ENCODE measurements around the gene NSA2.

DNA sequence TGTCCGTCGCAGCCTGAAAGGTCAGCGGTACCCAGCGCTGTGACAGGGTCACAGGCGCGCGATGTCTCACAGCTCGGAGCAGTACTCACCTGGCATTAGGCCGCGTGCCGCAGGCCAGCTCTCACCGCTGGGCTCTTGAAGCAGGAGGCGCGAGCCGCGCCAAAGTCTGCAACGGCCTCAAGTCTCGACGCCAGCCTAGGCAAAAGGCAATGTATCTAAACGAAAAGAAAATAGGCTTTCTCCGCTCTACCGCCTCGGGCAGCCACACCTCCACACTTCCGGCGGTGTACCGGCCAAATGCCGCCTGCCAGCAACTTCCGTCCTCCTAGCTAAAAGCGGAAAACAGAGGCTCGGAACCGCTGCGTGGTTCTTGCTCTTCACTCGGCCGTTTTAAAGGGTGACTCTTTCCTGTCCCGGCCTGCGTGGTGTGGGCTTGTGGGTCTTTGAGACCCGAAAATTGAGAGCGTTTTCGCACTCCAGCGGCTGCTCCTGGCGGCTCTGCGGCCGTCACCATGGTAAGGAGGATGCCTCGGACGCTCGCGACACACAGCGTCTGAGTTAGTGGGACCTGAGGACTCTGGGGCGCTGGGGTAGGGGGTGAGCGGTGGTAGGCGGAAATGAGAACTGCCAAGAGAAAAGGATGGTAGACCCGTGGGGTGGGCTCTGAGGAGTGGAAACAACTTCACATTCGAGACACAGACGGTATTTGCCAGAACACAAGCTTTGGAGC, at the start of gene NSA2, which contains the start of gene GFM2:
- TF ChIP-seq, protein P1, sequence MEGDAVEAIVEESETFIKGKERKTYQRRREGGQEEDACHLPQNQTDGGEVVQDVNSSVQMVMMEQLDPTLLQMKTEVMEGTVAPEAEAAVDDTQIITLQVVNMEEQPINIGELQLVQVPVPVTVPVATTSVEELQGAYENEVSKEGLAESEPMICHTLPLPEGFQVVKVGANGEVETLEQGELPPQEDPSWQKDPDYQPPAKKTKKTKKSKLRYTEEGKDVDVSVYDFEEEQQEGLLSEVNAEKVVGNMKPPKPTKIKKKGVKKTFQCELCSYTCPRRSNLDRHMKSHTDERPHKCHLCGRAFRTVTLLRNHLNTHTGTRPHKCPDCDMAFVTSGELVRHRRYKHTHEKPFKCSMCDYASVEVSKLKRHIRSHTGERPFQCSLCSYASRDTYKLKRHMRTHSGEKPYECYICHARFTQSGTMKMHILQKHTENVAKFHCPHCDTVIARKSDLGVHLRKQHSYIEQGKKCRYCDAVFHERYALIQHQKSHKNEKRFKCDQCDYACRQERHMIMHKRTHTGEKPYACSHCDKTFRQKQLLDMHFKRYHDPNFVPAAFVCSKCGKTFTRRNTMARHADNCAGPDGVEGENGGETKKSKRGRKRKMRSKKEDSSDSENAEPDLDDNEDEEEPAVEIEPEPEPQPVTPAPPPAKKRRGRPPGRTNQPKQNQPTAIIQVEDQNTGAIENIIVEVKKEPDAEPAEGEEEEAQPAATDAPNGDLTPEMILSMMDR (IDR thresholded peaks at IDR 0.05) = no peak
- TF ChIP-seq POLR2AphosphoS5 (IDR thresholded peaks at IDR 0.05; ENCODE audit: low read depth, low read length) = peak; percentile 92
- TF ChIP-seq, protein P2, sequence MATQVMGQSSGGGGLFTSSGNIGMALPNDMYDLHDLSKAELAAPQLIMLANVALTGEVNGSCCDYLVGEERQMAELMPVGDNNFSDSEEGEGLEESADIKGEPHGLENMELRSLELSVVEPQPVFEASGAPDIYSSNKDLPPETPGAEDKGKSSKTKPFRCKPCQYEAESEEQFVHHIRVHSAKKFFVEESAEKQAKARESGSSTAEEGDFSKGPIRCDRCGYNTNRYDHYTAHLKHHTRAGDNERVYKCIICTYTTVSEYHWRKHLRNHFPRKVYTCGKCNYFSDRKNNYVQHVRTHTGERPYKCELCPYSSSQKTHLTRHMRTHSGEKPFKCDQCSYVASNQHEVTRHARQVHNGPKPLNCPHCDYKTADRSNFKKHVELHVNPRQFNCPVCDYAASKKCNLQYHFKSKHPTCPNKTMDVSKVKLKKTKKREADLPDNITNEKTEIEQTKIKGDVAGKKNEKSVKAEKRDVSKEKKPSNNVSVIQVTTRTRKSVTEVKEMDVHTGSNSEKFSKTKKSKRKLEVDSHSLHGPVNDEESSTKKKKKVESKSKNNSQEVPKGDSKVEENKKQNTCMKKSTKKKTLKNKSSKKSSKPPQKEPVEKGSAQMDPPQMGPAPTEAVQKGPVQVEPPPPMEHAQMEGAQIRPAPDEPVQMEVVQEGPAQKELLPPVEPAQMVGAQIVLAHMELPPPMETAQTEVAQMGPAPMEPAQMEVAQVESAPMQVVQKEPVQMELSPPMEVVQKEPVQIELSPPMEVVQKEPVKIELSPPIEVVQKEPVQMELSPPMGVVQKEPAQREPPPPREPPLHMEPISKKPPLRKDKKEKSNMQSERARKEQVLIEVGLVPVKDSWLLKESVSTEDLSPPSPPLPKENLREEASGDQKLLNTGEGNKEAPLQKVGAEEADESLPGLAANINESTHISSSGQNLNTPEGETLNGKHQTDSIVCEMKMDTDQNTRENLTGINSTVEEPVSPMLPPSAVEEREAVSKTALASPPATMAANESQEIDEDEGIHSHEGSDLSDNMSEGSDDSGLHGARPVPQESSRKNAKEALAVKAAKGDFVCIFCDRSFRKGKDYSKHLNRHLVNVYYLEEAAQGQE (IDR thresholded peaks at IDR 0.05; ENCODE audit: insufficient read depth in 1 of 2, low read depth in 2 of 2, low read length in 1 of 2) = peak in 1 of 2 experiments; percentile 33; a peak in 1 of 4 replicates
- TF ChIP-seq SIN3A (IDR thresholded peaks at IDR 0.05; ENCODE audit: borderline replicate concordance, insufficient read depth, low read depth, low read length) = peak; percentile 95; the same call in 1 of the 2 replicates
